HG03108 (cell line): ENCODE results near the gene RAVER2.

Source experiments
- ATAC-seq: cut with Tn5 transposase; IDR thresholded peaks from one replicate; pipeline ENCODE4 v1.9.1; 2021; ENCODE audit warnings: moderate library complexity; ENCODE audit not compliant: unreplicated experiment

The RAVER2 gene

DNA sequence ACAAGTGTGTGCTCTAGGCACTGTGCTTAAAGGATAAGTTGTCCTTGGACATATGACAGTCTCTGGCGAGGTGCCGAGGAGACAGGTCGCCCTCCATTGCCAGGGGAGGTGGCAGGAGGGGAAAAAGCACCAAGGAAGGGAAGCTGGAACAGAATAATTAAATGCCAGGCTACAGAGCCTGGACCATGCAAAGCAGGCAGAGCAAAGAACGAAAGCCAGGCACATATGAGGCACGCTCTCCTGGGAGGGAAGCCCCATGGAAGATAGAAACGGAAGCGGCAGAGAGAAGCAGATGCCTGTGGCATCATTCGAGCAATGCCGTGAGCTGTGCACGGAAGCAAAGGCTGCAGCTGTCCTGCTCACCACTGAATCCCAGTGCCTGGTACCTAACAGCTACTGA is 130.2 kb downstream of the RAVER2 start:
- ATAC-seq, result no peak

DNA sequence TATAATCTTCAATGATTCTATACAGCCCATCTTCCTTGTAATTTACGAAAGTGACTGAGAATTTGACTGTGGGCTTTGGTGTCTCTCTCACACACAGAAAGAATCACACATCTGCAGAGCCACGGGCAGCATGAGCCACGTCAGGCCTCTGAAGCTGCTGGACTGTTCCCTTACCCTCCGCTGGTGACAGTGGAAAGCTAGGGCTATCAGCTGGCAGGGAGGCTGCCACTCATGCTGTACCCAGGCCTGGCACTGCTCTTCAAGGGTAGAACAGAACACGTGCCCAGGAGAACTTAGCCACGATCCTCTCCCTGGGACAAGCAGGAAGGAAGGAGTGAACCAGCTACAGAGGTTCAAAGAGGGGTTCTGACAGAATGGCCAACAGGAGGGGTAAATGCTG is 130.7 kb downstream of the RAVER2 start:
- no peak for ATAC-seq

DNA sequence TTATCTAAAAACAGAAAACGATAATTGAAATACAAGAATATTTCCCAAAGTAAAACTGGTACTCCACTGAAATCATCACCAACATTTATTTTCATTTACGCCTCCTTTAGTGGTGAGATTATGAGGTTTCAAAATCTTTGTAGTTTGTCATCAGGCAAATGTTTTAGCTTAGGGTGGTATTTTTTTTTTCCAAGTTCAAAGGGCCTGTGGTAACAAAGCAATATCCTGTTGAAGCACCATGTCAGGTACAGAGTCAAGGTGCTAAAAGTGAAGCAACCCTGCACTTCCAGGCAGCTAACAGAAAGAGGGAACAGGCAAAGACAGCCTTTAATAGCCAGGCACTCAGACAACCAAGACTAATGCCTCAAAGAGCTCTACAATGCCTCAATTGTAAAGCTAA is 132.3 kb downstream of the RAVER2 start:
- no peak for ATAC-seq

DNA sequence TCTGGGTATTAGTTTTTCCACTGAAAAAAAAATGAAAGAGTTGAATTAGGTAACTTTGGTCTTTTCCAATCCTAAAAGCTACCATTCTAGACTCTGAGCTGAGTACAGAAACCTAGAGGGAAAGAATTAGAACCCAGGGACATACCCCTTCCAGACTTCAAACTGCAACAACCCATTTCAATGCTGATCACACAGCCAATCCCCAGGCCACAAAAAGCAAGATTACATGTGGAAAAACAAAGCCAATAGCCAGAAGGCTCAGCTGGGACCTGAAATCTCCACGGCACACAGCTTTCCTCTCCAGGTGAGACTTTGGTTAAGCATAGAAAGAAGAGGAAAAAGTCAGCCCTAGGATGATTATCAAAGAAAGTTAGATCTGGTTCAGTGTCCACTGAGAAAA is 132.7 kb downstream of the RAVER2 start:
- no peak for ATAC-seq

DNA sequence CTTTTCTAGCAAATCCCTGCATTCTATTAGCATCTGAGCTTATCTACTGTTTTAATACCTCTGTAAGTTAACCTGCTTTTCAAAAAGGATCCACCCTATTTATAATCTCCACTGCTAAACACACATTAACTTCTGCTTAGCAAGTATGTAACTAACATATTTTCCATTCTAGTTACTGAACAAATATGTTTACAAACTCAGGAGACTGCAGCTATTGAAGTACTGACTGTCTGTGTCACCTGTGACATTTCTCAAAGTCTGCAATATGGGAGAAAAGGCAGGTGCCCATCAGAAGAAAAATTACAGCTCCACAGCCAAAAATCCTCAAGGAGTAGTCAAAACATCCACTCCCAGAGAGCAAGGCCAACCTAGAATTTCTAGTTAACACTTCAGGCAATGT is 133.2 kb downstream of the RAVER2 start:
- ATAC-seq, result no peak

DNA sequence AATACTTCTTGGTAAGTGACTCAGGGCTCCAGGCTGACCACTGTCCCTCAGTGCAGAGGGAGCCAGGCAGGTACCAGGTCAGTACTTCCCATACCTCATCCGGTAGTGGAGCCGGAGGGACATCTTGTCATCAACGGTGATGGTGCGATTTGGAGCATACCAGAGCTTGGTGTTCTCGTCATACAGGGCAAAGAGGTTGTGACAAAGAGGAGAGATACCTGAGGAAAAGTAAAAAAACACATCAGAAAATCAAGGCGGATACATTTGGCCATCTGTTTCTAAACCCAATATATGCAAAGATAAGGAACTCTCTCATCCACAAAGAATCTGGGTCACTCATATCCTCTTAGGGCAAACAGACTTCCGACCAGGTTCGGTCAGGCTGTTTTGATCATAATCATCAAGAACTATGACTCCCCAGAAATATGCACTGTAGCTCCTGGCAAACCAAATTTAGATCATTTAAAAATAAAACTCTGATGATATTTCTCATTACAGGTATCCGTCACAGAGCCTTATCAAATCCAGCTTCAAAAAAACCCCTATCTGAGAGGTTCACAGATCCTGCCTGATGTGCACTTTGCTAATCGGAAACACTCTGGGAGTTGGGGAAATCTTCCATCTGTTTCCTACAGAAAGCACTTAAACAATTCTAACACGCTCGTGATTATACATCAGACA is 134.2 kb downstream of the RAVER2 start:
- ATAC-seq, result no peak

DNA sequence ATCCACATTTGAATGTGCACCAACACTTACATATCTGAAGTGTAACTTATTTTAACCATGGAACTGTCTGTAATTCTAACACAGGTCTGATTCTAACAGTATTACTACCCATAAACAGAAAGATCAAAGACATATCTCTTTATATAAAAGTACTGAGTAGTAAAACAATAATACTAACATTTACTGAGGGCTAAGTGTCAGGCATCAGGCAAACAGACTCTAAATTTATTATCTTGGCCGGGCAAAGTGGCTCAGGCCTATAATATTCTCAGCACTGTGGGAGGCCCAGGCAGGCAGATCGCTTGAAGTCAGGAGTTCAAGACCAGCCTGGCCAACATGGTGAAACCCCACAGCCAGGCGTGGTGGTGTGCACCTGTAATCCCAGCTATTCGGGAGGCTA is 135.6 kb downstream of the RAVER2 start:
- ATAC-seq, result no peak

DNA sequence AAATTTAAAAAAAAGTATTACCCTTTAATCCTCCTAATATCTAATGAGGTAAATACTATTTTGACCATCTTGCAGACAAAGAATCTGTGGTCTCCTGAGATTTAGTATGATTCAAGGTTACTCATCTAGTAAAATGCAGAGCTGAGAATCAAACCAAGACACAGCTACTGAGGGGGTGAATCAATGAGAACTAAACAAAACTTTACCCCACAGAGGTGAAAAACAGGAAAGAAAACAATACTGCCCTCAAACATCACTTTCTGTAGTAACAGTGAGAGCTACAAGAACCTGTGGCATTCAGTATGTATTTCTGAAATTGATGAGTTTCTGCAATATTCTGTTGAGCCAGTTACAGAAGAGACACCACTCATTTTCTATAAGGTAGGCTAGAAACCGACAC is 136.4 kb downstream of the RAVER2 start:
- ATAC-seq, result no peak
